Measurements from ENCODE around the gene BTNL3.

Gene BTNL3

DNA sequence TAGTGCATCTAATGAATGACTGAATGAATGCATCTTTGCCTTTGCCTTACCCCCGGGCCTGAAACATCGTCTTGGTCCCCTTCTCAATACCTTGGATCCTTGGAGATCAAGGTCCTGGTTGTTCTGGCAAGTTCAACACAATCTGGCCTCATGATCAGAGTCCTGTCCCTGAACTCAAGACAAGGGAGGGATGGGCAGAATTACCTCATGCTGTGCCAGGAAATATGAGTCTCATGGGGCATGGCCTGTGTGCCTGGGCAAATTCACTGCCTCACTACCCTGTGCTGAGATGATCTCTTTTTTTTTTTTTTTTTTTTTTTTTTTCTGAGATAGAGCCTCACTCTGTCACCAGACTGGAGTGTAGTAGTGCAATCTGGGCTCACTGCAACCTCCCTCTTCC is 630 bp upstream of the BTNL3 start:
- Histone ChIP-seq H3K4me2 (ENCODE audit: low read length, poor library complexity, severe bottlenecking) (no peak overlapping the region), H3K23ac (ENCODE audit: low read length in 2 of 2) (no peak overlapping the region), H2AFZ (ENCODE audit: low read depth, low read length) (no peak overlapping the region), H3K79me1 (replicated peaks; ENCODE audit: low read length, poor library complexity, severe bottlenecking) (no peaks in the 10 kb centered on the region), H3K36me3 (ENCODE audit: control insufficient read depth in 1 of 2, insufficient read depth in 2 of 2, low read depth in 1 of 2, low read length in 2 of 2) (no peaks in the 10 kb centered on the region), H3K9ac (ENCODE audit: low read length) (no peak overlapping the region), H3K27me3 (ENCODE audit: control insufficient read depth in 1 of 2, insufficient read depth in 1 of 2, low read length in 2 of 2) (peaks cover 0 to 39% of the 10 kb centered on the region in 2 experiments), H4K91ac (ENCODE audit: low read length) (no peak overlapping the region), H2BK5ac (ENCODE audit: low read depth, low read length, poor library complexity, severe bottlenecking) (no peak overlapping the region), H2BK15ac (ENCODE audit: low read depth, poor library complexity, severe bottlenecking) (no peak overlapping the region), H3K18ac (ENCODE audit: low read depth in 1 of 2, low read length in 2 of 2) (no peak overlapping the region), H3K9me3 (ENCODE audit: control insufficient read depth, low read length) (no peaks in the 10 kb centered on the region), H3K4me1 (ENCODE audit: control insufficient read depth, insufficient read depth, low read depth, low read length) (no peaks in the 10 kb centered on the region), H3K4me3 (ENCODE audit: insufficient read depth in 1 of 2, low read depth in 1 of 2, low read length in 2 of 2) (no peak overlapping the region), H3K27ac (ENCODE audit: low read length, poor library complexity, severe bottlenecking) (no peak overlapping the region), H4K8ac (ENCODE audit: low read length) (no peak overlapping the region), H2BK120ac (ENCODE audit: low read depth, low read length) (no peak overlapping the region), H3K4ac (ENCODE audit: low read depth in 1 of 2, low read length in 2 of 2) (no peak overlapping the region), H2AK5ac (ENCODE audit: low read length, severe bottlenecking) (no peak overlapping the region), H3K14ac (ENCODE audit: low read length in 2 of 2) (no peak overlapping the region), H2BK12ac (ENCODE audit: low read length in 2 of 2) (no peak overlapping the region)
- DNase-seq = no peak
- WGBS = 81% methylated on average over 2 of the region's 2 CpGs

- Histone ChIP-seq H2BK15ac (ENCODE audit: low read depth, poor library complexity, severe bottlenecking) (no peak overlapping the region), H3K4ac (ENCODE audit: low read depth in 1 of 2, low read length in 2 of 2) (no peak overlapping the region), H4K8ac (ENCODE audit: low read length) (no peak overlapping the region), H2AFZ (ENCODE audit: low read depth, low read length) (no peak overlapping the region), H2BK12ac (ENCODE audit: low read length in 2 of 2) (no peak overlapping the region), H2BK120ac (ENCODE audit: low read depth, low read length) (no peak overlapping the region), H3K14ac (ENCODE audit: low read length in 2 of 2) (no peak overlapping the region), H3K18ac (ENCODE audit: low read depth in 1 of 2, low read length in 2 of 2) (no peak overlapping the region), H4K91ac (ENCODE audit: low read length) (no peak overlapping the region), H3K27ac (ENCODE audit: low read length, poor library complexity, severe bottlenecking) (no peak overlapping the region), H2BK5ac (ENCODE audit: low read depth, low read length, poor library complexity, severe bottlenecking) (no peak overlapping the region), H3K79me1 (replicated peaks; ENCODE audit: low read length, poor library complexity, severe bottlenecking) (no peaks in the 10 kb centered on the region), H3K4me3 (ENCODE audit: insufficient read depth in 1 of 2, low read depth in 1 of 2, low read length in 2 of 2) (no peak overlapping the region), H2AK5ac (ENCODE audit: low read length, severe bottlenecking) (no peak overlapping the region), H3K27me3 (ENCODE audit: control insufficient read depth in 1 of 2, insufficient read depth in 1 of 2, low read length in 2 of 2) (peaks cover 0 to 29% of the 10 kb centered on the region in 2 experiments), H3K9ac (ENCODE audit: low read length) (no peak overlapping the region), H3K9me3 (ENCODE audit: control insufficient read depth, low read length) (no peaks in the 10 kb centered on the region), H3K4me2 (ENCODE audit: low read length, poor library complexity, severe bottlenecking) (no peak overlapping the region), H3K23ac (ENCODE audit: low read length in 2 of 2) (no peak overlapping the region), H3K4me1 (ENCODE audit: control insufficient read depth, insufficient read depth, low read depth, low read length) (no peaks in the 10 kb centered on the region), H3K36me3 (ENCODE audit: control insufficient read depth in 1 of 2, insufficient read depth in 2 of 2, low read depth in 1 of 2, low read length in 2 of 2) (no peaks in the 10 kb centered on the region)
- WGBS = 73% methylated on average over 15 of the region's 16 CpGs
- DNase-seq = no peak
Observed at GRCh38 chr5:180990086-180990881, 1.6 kb downstream of the BTNL3 start.

DNA sequence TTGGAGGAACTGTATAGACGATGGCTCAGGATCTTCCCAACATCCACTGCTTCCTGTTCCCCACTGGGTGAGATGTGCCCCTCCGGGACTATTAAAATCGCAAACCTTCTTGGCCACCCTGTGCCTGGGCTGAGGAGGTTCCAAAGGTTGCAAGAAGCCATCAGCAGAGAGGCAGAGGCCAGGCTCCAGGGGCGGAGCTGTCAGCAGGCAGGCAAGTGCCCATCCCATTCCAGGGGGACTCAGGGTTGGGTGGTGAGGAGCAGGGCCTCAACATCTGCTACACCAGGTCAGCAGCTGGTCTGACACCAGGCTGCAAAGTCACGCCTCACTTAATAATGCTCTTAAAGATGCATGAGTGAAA is 2.2 kb downstream of the BTNL3 start:
- Histone ChIP-seq H3K4me2 (ENCODE audit: low read length, poor library complexity, severe bottlenecking) (no peak overlapping the region), H3K27me3 (ENCODE audit: control insufficient read depth in 1 of 2, insufficient read depth in 1 of 2, low read length in 2 of 2) (peaks cover 0 to 29% of the 10 kb centered on the region in 2 experiments), H3K14ac (ENCODE audit: low read length in 2 of 2) (no peak overlapping the region), H3K18ac (ENCODE audit: low read depth in 1 of 2, low read length in 2 of 2) (no peak overlapping the region), H2BK12ac (ENCODE audit: low read length in 2 of 2) (no peak overlapping the region), H3K4me3 (ENCODE audit: insufficient read depth in 1 of 2, low read depth in 1 of 2, low read length in 2 of 2) (no peak overlapping the region), H3K36me3 (ENCODE audit: control insufficient read depth in 1 of 2, insufficient read depth in 2 of 2, low read depth in 1 of 2, low read length in 2 of 2) (no peaks in the 10 kb centered on the region), H2BK5ac (ENCODE audit: low read depth, low read length, poor library complexity, severe bottlenecking) (no peak overlapping the region), H2AK5ac (ENCODE audit: low read length, severe bottlenecking) (no peak overlapping the region), H3K27ac (ENCODE audit: low read length, poor library complexity, severe bottlenecking) (no peak overlapping the region), H3K9ac (ENCODE audit: low read length) (no peak overlapping the region), H3K4ac (ENCODE audit: low read depth in 1 of 2, low read length in 2 of 2) (no peak overlapping the region), H3K4me1 (ENCODE audit: control insufficient read depth, insufficient read depth, low read depth, low read length) (no peaks in the 10 kb centered on the region), H4K91ac (ENCODE audit: low read length) (no peak overlapping the region), H3K79me1 (replicated peaks; ENCODE audit: low read length, poor library complexity, severe bottlenecking) (no peaks in the 10 kb centered on the region), H3K23ac (ENCODE audit: low read length in 2 of 2) (no peak overlapping the region), H3K9me3 (ENCODE audit: control insufficient read depth, low read length) (no peaks in the 10 kb centered on the region), H4K8ac (ENCODE audit: low read length) (no peak overlapping the region), H2BK120ac (ENCODE audit: low read depth, low read length) (no peak overlapping the region), H2AFZ (ENCODE audit: low read depth, low read length) (no peak overlapping the region), H2BK15ac (ENCODE audit: low read depth, poor library complexity, severe bottlenecking) (no peak overlapping the region)
- no peak for DNase-seq
- 82% methylated on average over 4 of the region's 5 CpGs for WGBS

GRCh38 chr5:181001947-181002346 is 13.3 kb downstream of the BTNL3 start:
- no peak overlapping the region for H3K4me2 ChIP-seq (ENCODE audit: low read length, poor library complexity, severe bottlenecking)
- no peak overlapping the region for H2AFZ ChIP-seq (ENCODE audit: low read depth, low read length)
- no peak overlapping the region for H4K8ac ChIP-seq (ENCODE audit: low read length)
- H4K91ac ChIP-seq (ENCODE audit: low read length) = no peak overlapping the region
- H2BK12ac ChIP-seq (ENCODE audit: low read length in 2 of 2) = no peak overlapping the region
- H2BK15ac ChIP-seq (ENCODE audit: low read depth, poor library complexity, severe bottlenecking) = no peak overlapping the region
- H2AK5ac ChIP-seq (ENCODE audit: low read length, severe bottlenecking) = no peak overlapping the region
- no peaks in the 10 kb centered on the region for H3K79me1 ChIP-seq (replicated peaks; ENCODE audit: low read length, poor library complexity, severe bottlenecking)
- no peak overlapping the region for H3K4me3 ChIP-seq (ENCODE audit: insufficient read depth in 1 of 2, low read depth in 1 of 2, low read length in 2 of 2)
- no peak overlapping the region for H2BK120ac ChIP-seq (ENCODE audit: low read depth, low read length)
- H3K36me3 ChIP-seq (ENCODE audit: control insufficient read depth in 1 of 2, insufficient read depth in 2 of 2, low read depth in 1 of 2, low read length in 2 of 2) = no peaks in the 10 kb centered on the region
- H3K18ac ChIP-seq (ENCODE audit: low read depth in 1 of 2, low read length in 2 of 2) = no peak overlapping the region
- no peak overlapping the region for H3K23ac ChIP-seq (ENCODE audit: low read length in 2 of 2)
- H3K27me3 ChIP-seq (ENCODE audit: control insufficient read depth in 1 of 2, insufficient read depth in 1 of 2, low read length in 2 of 2) = peaks cover 0 to 11% of the 10 kb centered on the region in 2 experiments
- no peaks in the 10 kb centered on the region for H3K4me1 ChIP-seq (ENCODE audit: control insufficient read depth, insufficient read depth, low read depth, low read length)
- no peak overlapping the region for H3K4ac ChIP-seq (ENCODE audit: low read depth in 1 of 2, low read length in 2 of 2)
- H3K14ac ChIP-seq (ENCODE audit: low read length in 2 of 2) = no peak overlapping the region
- no peaks in the 10 kb centered on the region for H3K9me3 ChIP-seq (ENCODE audit: control insufficient read depth, low read length)
- DNase-seq = no peak
- no peak overlapping the region for H3K27ac ChIP-seq (ENCODE audit: low read length, poor library complexity, severe bottlenecking)
- no peak overlapping the region for H2BK5ac ChIP-seq (ENCODE audit: low read depth, low read length, poor library complexity, severe bottlenecking)
- H3K9ac ChIP-seq (ENCODE audit: low read length) = no peak overlapping the region
